GM21526 (cell line): ENCODE data around the gene TAMM41.
"Not testable (repeated sequence)": the region's sequence is repeated elsewhere in the genome, so short reads cannot be mapped to it uniquely, and the experiment has no call there.

Experiments
- ATAC-seq: cut with Tn5 transposase; IDR thresholded peaks from one replicate; pipeline ENCODE4 v1.9.1; 2021; ENCODE audit warnings: moderate library complexity; ENCODE audit not compliant: unreplicated experiment, low FRiP score

Gene TAMM41, protein sequence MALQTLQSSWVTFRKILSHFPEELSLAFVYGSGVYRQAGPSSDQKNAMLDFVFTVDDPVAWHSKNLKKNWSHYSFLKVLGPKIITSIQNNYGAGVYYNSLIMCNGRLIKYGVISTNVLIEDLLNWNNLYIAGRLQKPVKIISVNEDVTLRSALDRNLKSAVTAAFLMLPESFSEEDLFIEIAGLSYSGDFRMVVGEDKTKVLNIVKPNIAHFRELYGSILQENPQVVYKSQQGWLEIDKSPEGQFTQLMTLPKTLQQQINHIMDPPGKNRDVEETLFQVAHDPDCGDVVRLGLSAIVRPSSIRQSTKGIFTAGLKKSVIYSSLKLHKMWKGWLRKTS

DNA sequence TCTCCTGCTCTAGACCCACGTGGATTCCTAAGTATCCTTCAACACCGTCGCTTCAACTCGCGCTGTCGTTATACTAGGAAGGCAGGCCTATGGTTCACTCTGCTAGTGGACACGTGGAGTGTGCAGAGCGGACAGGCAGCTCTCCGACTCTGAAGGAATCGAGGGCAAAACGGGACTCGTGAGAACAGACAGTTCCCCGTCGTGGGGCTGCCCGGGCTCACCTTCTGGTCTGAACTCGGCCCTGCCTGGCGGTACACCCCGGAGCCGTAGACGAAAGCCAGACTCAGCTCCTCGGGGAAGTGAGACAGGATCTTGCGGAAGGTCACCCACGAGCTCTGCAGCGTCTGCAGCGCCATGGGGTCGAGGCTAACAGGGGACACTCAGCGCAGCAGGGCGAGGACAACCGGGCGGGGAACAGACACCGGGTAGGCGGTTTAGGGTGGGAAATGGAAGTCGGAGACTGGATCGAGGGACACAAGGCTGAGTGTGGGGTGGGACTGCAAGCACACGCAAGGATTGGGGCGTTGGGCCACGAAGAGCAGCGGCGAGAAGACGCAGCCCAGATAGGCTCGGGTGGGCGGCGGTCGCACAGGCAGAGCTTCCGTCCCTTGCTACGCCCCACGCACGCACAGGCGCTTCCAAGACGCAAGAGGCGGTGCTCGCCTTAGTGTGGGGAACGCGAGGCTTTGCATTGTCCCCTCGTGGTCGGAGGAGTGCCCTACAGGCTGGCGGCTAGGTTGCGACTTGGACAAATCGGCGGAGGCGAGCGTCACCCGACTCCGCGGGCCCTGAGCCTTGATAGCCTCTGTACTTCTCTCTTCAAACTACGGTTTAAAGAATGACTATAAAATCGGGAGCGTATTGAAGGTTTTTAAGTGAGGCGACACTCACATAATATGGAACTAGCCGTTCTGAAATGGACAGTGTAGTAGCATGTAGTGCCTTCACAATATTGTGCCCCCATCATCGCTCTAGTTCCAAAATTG, at the start of gene TAMM41:
Gene TAMM41 (minus strand): TSS at position 605 of the 986 bp plus-strand sequence. CDS start 249 bp downstream, at position 356.
- peak; percentile 100 for ATAC-seq

- no peak for ATAC-seq
Measured at GRCh38 chr3:11878837-11879236, 32.2 kb upstream of the TAMM41 start.

DNA sequence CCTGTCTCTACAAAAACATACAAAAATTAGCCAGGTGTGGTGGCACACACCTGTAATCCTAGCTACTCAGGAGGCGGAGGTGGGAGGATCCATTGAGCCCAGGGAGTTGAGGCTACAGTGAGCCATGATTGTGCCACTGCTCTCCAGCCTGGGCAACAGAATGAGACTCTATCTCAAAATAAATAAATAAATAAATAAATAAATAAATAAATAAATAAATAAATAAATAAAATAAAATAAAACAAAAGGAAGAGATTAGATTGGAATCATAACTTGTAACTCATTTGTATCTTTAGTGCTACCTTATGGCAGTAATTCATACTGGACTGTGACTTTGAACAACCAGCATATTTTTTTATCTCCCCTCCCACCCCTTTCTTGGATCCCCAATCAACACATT, 28.0 kb upstream of the TAMM41 start:
- ATAC-seq = not testable (repeated sequence)

GRCh38 chr3:11863739-11864138, 17.1 kb upstream of the TAMM41 start:
- ATAC-seq = not testable (repeated sequence)

DNA sequence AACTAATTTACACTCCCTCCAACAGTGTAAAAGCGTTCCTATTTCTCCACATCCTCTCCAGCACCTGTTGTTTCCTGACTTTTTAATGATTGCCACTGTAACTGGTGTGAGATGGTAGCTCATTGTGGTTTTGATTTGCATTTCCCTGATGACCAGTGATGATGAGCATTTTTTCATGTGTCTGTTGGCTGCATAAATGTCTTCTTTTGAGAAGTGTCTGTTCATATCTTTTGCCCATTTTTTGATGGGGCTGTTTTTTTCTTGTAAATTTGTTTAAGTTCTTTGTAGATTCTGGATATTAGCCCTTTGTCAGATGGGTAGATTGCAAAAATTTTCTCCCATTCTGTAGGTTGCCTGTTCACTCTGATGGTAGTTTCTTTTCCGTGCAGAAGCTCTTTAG, 15.9 kb upstream of the TAMM41 start:
- not testable (repeated sequence) for ATAC-seq

DNA sequence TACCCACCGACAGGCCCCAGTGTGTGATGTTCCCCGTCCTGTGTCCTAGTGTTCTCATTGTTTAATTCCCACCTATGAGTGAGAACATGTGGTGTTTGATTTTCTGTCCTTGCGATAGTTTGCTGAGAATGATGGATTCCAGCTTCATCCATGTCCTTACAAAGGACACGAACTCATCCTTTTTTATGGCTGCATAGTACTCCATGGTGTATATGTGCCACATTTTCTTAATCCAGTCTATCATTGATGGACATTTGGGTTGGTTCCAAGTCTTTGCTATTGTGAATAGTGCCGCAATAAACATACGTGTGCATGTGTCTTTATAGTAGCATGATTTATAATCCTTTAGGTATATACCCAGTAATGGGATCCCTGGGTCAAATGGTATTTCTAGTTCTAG, 15.5 kb upstream of the TAMM41 start:
- not testable (repeated sequence) for ATAC-seq

DNA sequence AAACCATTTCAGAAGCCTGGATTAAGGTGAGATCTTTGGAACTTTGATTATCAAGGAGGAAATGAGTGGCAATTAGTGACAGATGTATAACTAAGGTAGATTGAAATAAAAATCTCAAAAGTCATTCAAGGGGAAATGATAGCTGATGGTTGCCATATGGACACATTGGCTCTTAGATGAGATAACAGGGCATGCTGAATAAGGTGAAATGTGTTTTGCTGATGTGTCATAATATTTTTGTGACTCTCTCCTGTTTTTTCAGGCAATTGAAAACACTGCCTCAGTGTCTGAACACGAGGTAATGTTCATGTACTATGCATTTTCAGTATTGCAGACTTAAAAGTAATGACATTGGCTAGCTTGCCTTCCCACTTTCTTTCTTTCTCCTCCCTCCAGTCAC, 13.5 kb upstream of the TAMM41 start:
- not testable (repeated sequence) for ATAC-seq

DNA sequence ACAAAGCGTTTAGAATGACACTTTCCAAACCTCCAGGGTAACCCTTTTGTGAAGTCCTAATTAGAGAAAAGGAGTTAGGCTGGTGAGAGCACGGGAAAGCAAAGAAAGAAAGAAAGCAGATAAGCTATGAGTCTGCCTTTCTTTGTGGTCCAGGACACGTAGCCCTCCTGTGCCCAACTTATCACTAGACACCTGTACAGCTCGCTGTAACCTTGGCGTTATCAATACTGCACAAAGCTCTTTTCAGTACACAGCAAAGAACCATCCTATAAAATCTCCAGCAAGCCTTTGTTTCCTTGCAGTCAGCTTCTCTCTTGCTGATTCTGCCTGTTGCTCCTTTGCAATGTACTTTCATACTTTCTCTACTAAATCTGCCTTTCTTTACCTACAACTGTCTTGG, 6.8 kb upstream of the TAMM41 start:
- ATAC-seq = no peak

GRCh38 chr3:11850003-11850402, 3.3 kb upstream of the TAMM41 start:
- no peak for ATAC-seq

- no peak for ATAC-seq
Measured at GRCh38 chr3:11847607-11848006, 922 bp upstream of the TAMM41 start.

DNA sequence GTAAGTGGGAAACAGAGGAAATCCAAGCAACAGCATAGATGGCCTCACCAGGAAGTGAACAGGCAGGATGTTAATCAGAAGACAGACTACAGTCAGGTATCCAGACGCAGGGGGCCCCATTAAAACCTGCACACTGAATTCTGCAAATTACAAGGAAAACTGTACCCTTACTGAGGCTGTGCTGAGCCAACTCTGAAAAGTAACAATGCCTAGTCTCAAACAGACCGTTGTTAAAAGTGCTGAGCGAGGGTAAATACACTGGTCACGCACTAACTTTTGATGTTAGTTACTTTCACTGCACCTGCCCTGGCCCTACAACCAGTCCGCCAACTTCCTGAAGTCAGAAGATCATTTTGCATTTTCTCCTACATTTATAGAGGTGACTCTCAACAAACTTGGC, 1.0 kb downstream of the TAMM41 start:
- no peak for ATAC-seq

- ATAC-seq = no peak
Measured at GRCh38 chr3:11844891-11845290, 1.8 kb downstream of the TAMM41 start.

- no peak for ATAC-seq
Measured at GRCh38 chr3:11835028-11835639, 11.6 kb downstream of the TAMM41 start.

DNA sequence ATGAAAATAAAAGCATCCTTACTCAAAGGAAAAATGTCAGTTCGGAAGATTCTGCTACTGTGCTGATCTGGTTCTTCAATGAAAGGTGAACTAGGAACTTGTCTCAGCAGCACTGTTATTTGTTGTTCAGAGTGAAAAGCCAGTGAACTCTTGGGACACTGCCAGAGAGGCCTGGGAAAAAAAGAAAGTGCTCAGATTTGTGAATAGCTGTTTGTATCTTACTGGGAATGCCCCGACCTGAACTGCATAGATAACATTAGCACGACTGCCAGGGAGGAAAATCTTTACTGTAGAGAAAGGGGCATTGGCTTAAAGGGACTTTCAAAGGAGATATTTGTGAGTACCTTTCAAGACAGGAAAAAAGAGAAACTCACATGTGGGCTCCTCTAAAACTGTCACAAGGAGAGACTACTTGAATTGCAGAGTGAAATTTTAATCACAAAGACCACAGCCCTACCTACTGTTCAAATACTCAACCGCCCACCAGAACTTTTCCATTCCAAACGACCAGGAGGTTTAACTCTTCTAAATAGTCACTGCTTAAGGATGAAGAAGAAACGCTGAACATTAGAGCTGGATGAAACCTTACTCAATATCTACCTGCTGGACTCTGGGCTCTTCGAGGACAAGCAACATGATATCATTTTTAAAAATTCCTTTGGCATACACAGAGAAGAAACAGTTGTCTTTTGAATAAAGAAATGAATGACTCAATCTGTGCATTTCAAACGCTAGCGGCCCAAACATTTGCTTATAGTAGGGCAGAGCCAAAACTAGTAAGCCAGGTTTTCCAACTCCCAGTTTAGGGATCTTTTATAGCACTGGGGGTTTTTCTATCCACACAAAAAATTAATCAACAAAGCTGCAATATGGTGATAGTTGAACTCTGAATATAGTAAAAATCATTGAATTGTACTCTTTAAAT, 13.4 kb downstream of the TAMM41 start:
- no peak for ATAC-seq

- ATAC-seq = no peak
Measured at GRCh38 chr3:11829416-11829815, 17.3 kb downstream of the TAMM41 start.

- ATAC-seq = no peak
Measured at GRCh38 chr3:11826628-11827265, 19.9 kb downstream of the TAMM41 start.

GRCh38 chr3:11825301-11825700, 21.4 kb downstream of the TAMM41 start:
- ATAC-seq = no peak

DNA sequence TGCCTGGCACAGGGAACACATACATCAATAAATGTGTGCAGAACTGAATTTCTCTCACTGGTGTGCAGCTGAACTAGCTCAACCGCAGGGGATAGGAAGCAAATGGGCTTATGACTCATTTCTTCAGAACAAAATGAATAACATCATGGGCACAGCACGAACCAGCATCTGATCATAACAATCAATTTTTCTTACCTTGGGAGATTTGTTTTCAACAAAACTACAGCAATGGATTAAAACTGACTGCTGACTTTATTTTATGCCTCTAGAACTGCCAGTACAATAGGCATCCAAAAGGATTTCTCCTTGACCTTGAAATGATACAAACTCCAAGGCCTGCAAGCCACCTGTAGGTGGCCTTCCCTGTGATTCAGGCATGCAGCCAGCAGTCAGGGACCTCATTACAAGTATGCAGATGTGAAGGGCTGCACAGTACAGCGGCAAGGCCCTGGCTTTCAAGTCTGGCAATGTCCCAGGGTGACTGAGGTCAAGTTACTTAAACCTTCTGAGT, 26.1 kb downstream of the TAMM41 start:
- peak; percentile 59 for ATAC-seq

GRCh38 chr3:11819146-11819689, 27.5 kb downstream of the TAMM41 start:
- no peak for ATAC-seq
